Astrocyte of the spinal cord (primary cell): Measurements from ENCODE around the gene NOVA2.

Experiments
- DNase-seq: peaks from one replicate; pipeline ENCODE4 v3.0.0; 2011; ENCODE audit warnings: low read depth, low spot score
- H3K4me3 ChIP-seq: 2 replicates; pipeline ENCODE4 v1.5.1; 2011; ENCODE audit warnings: low read depth, mild to moderate bottlenecking, low read length, moderate library complexity
- CTCF ChIP-seq: IDR thresholded peaks from 2 replicates; pipeline ENCODE4 v1.5.1; 2012; ENCODE audit warnings: low read depth, mild to moderate bottlenecking, low read length, inconsistent platforms
- in situ Hi-C: cut with HindIII; loops from 2 replicates; pipeline ENCODE4 v1.10.0; 2017; ENCODE audit warnings: low sequenced_read_pairs

The NOVA2 gene

GRCh38 chr19:45905011-45905410, 68.7 kb downstream of the NOVA2 start:
- no peak for DNase-seq
- H3K4me3 ChIP-seq: no peak overlapping the region
- in situ Hi-C loops: no loop called here
- TF ChIP-seq CTCF: no peak

GRCh38 chr19:45902651-45903625, 70.7 kb downstream of the NOVA2 start:
- in situ Hi-C loops: no loop called here
- DNase-seq: peak; percentile 97
- no peak for TF ChIP-seq CTCF
- peak overlapping the region; percentile 73 for H3K4me3 ChIP-seq

- no peak for DNase-seq
- peak within 1 kb of the TSS; percentile 73 for H3K4me3 ChIP-seq
- in situ Hi-C loops: no loop called here
- TF ChIP-seq CTCF: no peak
Observed at GRCh38 chr19:45901912-45902650, 71.6 kb downstream of the NOVA2 start, which contains the start of gene MYPOP. Gene MYPOP (minus strand): TSS chr19:45902613. CDS start chr19:45901773, 840 bp downstream.

GRCh38 chr19:45901432-45901911, 72.2 kb downstream of the NOVA2 start:
- in situ Hi-C loops: no loop called here
- peak overlapping the region; percentile 73 for H3K4me3 ChIP-seq
- DNase-seq: peak; percentile 25
- no peak for TF ChIP-seq CTCF

GRCh38 chr19:45900738-45901431, 72.8 kb downstream of the NOVA2 start:
- H3K4me3 ChIP-seq: peak overlapping the region; percentile 73
- TF ChIP-seq CTCF: no peak
- no peak for DNase-seq
- in situ Hi-C loops: no loop called here
